Neural progenitor cell (in vitro differentiated cells): ENCODE measurements around the gene CCDC68. TPM values are rescaled to one million over a fixed set of nuclear protein-coding genes. Genes with fewer than 3 reads are reported as not detected.

Experiments used
- DNase-seq: peaks from one replicate; pipeline ENCODE4 v3.0.0-alpha.2; 2016; ENCODE audit warnings: low spot score
- H2AFZ ChIP-seq: fragments of 200-600 bp; sonication (generic); replicated peaks from 2 replicates; pipeline ENCODE4 v1.6.1; 2016; ENCODE audit warnings: antibody characterized with exemption
- H3F3A ChIP-seq: fragments of 200-600 bp; sonication (generic); 2 replicates; pipeline ENCODE4 v1.6.1; 2016; ENCODE audit warnings: antibody characterized with exemption, low read depth
- H3K27ac ChIP-seq: fragments of 200-600 bp; sonication (generic); 2 replicates; pipeline ENCODE4 v1.5.1; 2016; ENCODE audit warnings: mild to moderate bottlenecking
- H3K27me3 ChIP-seq: fragments of 200-600 bp; sonication (generic); 2 replicates; pipeline ENCODE4 v1.6.1; 2016; ENCODE audit warnings: mild to moderate bottlenecking, moderate library complexity
- H3K36me3 ChIP-seq: fragments of 200-600 bp; sonication (generic); 2 replicates; pipeline ENCODE4 v1.5.1; 2016
- H3K4me1 ChIP-seq: fragments of 200-600 bp; sonication (generic); 2 replicates; pipeline ENCODE4 v1.6.1; 2016; ENCODE audit warnings: mixed run types
- H3K4me2 ChIP-seq: fragments of 200-600 bp; sonication (generic); 2 replicates; pipeline ENCODE4 v1.6.1; 2016
- H3K4me3 ChIP-seq: fragments of 200-600 bp; sonication (generic); 2 replicates; pipeline ENCODE4 v1.5.1; 2016
- H3K79me2 ChIP-seq: fragments of 200-600 bp; sonication (generic); 2 replicates; pipeline ENCODE4 v1.6.1; 2016; ENCODE audit warnings: low read depth
- H3K9ac ChIP-seq: fragments of 200-600 bp; sonication (generic); 2 replicates; pipeline ENCODE4 v1.6.1; 2016
- H3K9me3 ChIP-seq: fragments of 200-600 bp; sonication (generic); 2 replicates; pipeline ENCODE4 v1.5.1; 2016; ENCODE audit warnings: low read depth
- H4K20me1 ChIP-seq: fragments of 200-600 bp; sonication (generic); 2 replicates; pipeline ENCODE4 v1.6.1; 2016; ENCODE audit warnings: low read depth
- H3K27ac Mint-ChIP-seq: 3 replicates; pipeline ENCODE4 v1.8.0; 2021; ENCODE audit warnings: mixed read lengths
- H3K27me3 Mint-ChIP-seq: 2 replicates; pipeline ENCODE4 v1.8.0; 2022; ENCODE audit warnings: low read depth, mild to moderate bottlenecking, inconsistent platforms, moderate library complexity, mixed read lengths; ENCODE audit not compliant: insufficient read depth
- H3K36me3 Mint-ChIP-seq: 3 replicates; pipeline ENCODE4 v1.8.0; 2021; ENCODE audit warnings: mixed read lengths
- H3K4me1 Mint-ChIP-seq: 3 replicates; pipeline ENCODE4 v1.8.0; 2021; ENCODE audit warnings: mixed read lengths
- H3K4me3 Mint-ChIP-seq: 3 replicates; pipeline ENCODE4 v1.8.0; 2021; ENCODE audit warnings: mild to moderate bottlenecking, moderate library complexity, mixed read lengths
- H3K9me3 Mint-ChIP-seq: 3 replicates; pipeline ENCODE4 v1.8.0; 2020; ENCODE audit warnings: mixed read lengths
- CTCF ChIP-seq: fragments of 200-600 bp; sonication (generic); IDR thresholded peaks from 2 replicates; pipeline ENCODE4 v1.5.1; 2017; ENCODE audit warnings: antibody characterized with exemption, mild to moderate bottlenecking
- EZH2 ChIP-seq: fragments of 200-600 bp; sonication (generic); IDR thresholded peaks from 2 replicates; pipeline ENCODE4 v1.6.1; 2017; ENCODE audit warnings: antibody characterized with exemption, mild to moderate bottlenecking, moderate library complexity
- EZH2phosphoT487 ChIP-seq: fragments of 200-600 bp; sonication (generic); IDR thresholded peaks from 2 replicates; pipeline ENCODE4 v1.6.1; 2017; ENCODE audit warnings: antibody characterized with exemption
- total RNA-seq: library from RNA; depleted of rRNA; stranded (reverse); fragments of >200 nt; gene quantifications from 2 replicates; pipeline ENCODE4 v1.2.3, GENCODE V29; 2015; ENCODE audit warnings: low replicate concordance

CCDC68 gene
- total RNA-seq, 1 donor from 2014 or later: not detected

- H3K4me3 Mint-ChIP-seq: no peak overlapping the region
- no peaks in the 10 kb centered on the region for H3K4me1 ChIP-seq
- peaks cover 3% of the 10 kb centered on the region for H3K9me3 Mint-ChIP-seq
- H3K9ac ChIP-seq: no peak overlapping the region
- H3K27ac ChIP-seq: no peak overlapping the region
- H3K36me3 Mint-ChIP-seq: no peaks in the 10 kb centered on the region
- no peaks in the 10 kb centered on the region for H4K20me1 ChIP-seq
- no peaks in the 10 kb centered on the region for H3K9me3 ChIP-seq
- no peak overlapping the region for H2AFZ ChIP-seq
- H3K27me3 Mint-ChIP-seq: peaks cover 2% of the 10 kb centered on the region
- DNase-seq: no peak
- H3K4me1 Mint-ChIP-seq: no peaks in the 10 kb centered on the region
- H3K4me2 ChIP-seq: no peak overlapping the region
- no peaks in the 10 kb centered on the region for H3K79me2 ChIP-seq
- H3K27me3 ChIP-seq: no peaks in the 10 kb centered on the region
- H3K36me3 ChIP-seq: no peaks in the 10 kb centered on the region
- H3K27ac Mint-ChIP-seq: no peak overlapping the region
- TF ChIP-seq EZH2phosphoT487: no peak
- no peak overlapping the region for H3K4me3 ChIP-seq
- no peaks in the 10 kb centered on the region for H3F3A ChIP-seq
Observed at GRCh38 chr18:54888933-54889332, 70.3 kb downstream of the CCDC68 start.

- DNase-seq: no peak
- Mint-ChIP-seq H3K36me3 (no peaks in the 10 kb centered on the region), H3K27me3 (peaks cover 2% of the 10 kb centered on the region), H3K27ac (no peak overlapping the region), H3K9me3 (peaks cover 3% of the 10 kb centered on the region), H3K4me1 (no peaks in the 10 kb centered on the region), H3K4me3 (no peak overlapping the region)
- Histone ChIP-seq H3K27ac (no peak overlapping the region), H4K20me1 (no peaks in the 10 kb centered on the region), H3F3A (no peaks in the 10 kb centered on the region), H2AFZ (no peak overlapping the region), H3K4me2 (no peak overlapping the region), H3K4me3 (no peak overlapping the region), H3K4me1 (no peaks in the 10 kb centered on the region), H3K36me3 (no peaks in the 10 kb centered on the region), H3K79me2 (no peaks in the 10 kb centered on the region), H3K9ac (no peak overlapping the region), H3K9me3 (no peaks in the 10 kb centered on the region), H3K27me3 (no peaks in the 10 kb centered on the region)
- TF ChIP-seq EZH2phosphoT487 (no peak), CTCF (no peak), EZH2 (no peak)
Observed at GRCh38 chr18:54888378-54888777, 70.9 kb downstream of the CCDC68 start.

- no peak overlapping the region for H3K9ac ChIP-seq
- H3K4me2 ChIP-seq: no peak overlapping the region
- no peaks in the 10 kb centered on the region for H3K27me3 ChIP-seq
- peaks cover 2% of the 10 kb centered on the region for H3K27me3 Mint-ChIP-seq
- no peak overlapping the region for H3K27ac Mint-ChIP-seq
- H3K36me3 Mint-ChIP-seq: no peaks in the 10 kb centered on the region
- no peaks in the 10 kb centered on the region for H3F3A ChIP-seq
- H3K4me3 Mint-ChIP-seq: no peak overlapping the region
- H3K36me3 ChIP-seq: no peaks in the 10 kb centered on the region
- peaks cover 3% of the 10 kb centered on the region for H3K9me3 Mint-ChIP-seq
- peaks cover 24% of the 10 kb centered on the region for H3K4me1 Mint-ChIP-seq
- H3K27ac ChIP-seq: no peak overlapping the region
- H3K4me1 ChIP-seq: peaks cover 18% of the 10 kb centered on the region
- no peak overlapping the region for H2AFZ ChIP-seq
- H3K9me3 ChIP-seq: no peaks in the 10 kb centered on the region
- TF ChIP-seq EZH2phosphoT487 (no peak), CTCF (no peak), EZH2 (no peak)
- no peaks in the 10 kb centered on the region for H3K79me2 ChIP-seq
- H3K4me3 ChIP-seq: no peak overlapping the region
- DNase-seq: no peak
- no peaks in the 10 kb centered on the region for H4K20me1 ChIP-seq
Observed at GRCh38 chr18:54883816-54884604, 75.3 kb downstream of the CCDC68 start.

DNA sequence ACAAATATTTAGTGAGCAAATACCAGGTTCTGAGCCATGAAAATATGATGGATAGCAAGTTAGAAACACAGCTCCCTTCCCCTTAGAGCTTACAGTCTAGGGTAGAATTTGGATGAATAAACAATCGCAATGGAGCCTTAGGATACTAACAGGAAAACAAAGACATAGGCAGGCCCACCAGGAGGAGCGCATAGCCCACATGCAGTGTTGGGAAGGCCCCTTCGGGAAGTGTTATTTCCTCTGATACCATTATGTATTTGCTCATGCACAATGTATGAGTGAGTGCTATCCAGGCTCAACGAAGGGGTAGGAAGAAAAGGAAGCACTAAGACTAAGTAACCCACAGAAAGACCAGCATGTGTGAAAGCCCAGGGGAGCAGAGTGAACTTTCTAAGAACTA, 76.9 kb downstream of the CCDC68 start:
- no peaks in the 10 kb centered on the region for H3K9me3 ChIP-seq
- no peaks in the 10 kb centered on the region for H3K36me3 ChIP-seq
- Mint-ChIP-seq H3K27me3 (peaks cover 2% of the 10 kb centered on the region), H3K36me3 (no peaks in the 10 kb centered on the region), H3K4me1 (peaks cover 33% of the 10 kb centered on the region), H3K9me3 (peaks cover 3% of the 10 kb centered on the region), H3K27ac (no peak overlapping the region), H3K4me3 (no peak overlapping the region)
- H3K4me1 ChIP-seq: peaks cover 18% of the 10 kb centered on the region
- H3K27ac ChIP-seq: no peak overlapping the region
- H3K79me2 ChIP-seq: no peaks in the 10 kb centered on the region
- no peaks in the 10 kb centered on the region for H3F3A ChIP-seq
- DNase-seq: peak; percentile 7
- no peak overlapping the region for H3K4me3 ChIP-seq
- H4K20me1 ChIP-seq: no peaks in the 10 kb centered on the region
- no peaks in the 10 kb centered on the region for H3K27me3 ChIP-seq
- peak overlapping the region; percentile 29 for H3K4me2 ChIP-seq
- H2AFZ ChIP-seq: no peak overlapping the region
- H3K9ac ChIP-seq: no peak overlapping the region
- TF ChIP-seq CTCF (no peak), EZH2phosphoT487 (no peak), EZH2 (no peak)
